ENCODE data around the gene ELOVL4.

Gene ELOVL4

DNA sequence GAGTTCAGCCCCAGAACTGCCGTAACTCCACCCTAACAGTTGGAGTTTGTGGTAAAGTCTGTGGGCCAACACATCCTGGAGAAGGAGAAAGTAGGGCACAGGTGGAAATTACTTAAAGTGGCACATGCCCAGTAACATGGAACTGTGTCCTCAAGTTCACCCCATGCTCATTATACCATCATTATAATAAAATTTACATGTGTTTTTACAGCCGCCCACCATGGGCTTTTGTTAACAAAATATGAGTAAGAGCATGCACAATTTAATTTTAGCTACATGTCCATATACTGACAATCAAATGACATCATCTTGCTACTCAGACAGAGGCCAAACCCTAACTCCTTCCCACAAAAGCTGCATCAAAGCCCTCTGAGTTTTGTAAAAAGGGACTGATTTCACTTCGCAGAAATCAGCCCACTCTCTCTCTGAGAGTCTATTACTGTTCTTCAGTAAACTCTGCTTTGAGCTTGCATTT is 17.3 kb upstream of the ELOVL4 start:
- H3K4me1 ChIP-seq (ENCODE audit: control insufficient read depth in 2 of 2, insufficient read depth in 2 of 2, low read length in 2 of 2) = no peaks in the 10 kb centered on the region
- no peaks in the 10 kb centered on the region for H3K36me3 ChIP-seq (ENCODE audit: control insufficient read depth in 2 of 2, insufficient read depth in 2 of 2, low read length in 2 of 2)
- no peak overlapping the region for H3K27ac ChIP-seq (ENCODE audit: low read depth in 2 of 2, low read length in 2 of 2)

DNA sequence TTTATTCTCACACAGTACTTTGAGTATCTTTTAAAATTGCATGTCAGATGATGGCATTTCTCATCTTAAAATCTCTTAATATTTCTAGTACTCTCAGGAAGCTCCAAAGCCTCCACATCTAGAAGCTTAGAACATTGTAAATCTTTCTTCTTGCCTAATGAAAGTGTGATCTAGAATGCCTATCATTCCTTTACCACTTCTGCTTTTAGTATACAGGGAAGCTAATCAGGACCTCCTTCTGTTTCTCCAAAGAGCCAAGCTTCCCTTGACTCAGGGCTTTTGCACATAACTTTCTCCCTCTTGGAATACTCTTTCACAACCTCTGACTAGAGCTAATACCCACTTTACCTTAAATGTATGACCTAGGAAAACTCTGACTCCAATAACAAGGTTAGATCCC is 7.5 kb upstream of the ELOVL4 start:
- no peaks in the 10 kb centered on the region for H3K4me1 ChIP-seq (ENCODE audit: control insufficient read depth in 2 of 2, insufficient read depth in 2 of 2, low read length in 2 of 2)
- no peak overlapping the region for H3K27ac ChIP-seq (ENCODE audit: low read depth in 2 of 2, low read length in 2 of 2)
- H3K4me3 ChIP-seq (ENCODE audit: low read length in 2 of 2) = no peak overlapping the region
- H3K9ac ChIP-seq (ENCODE audit: low read depth in 1 of 2, low read length in 2 of 2) = no peak overlapping the region
- H3K9me3 ChIP-seq (ENCODE audit: control insufficient read depth in 2 of 2, low read length in 2 of 2) = no peaks in the 10 kb centered on the region
- H3K27me3 ChIP-seq (ENCODE audit: control insufficient read depth in 2 of 2, insufficient read depth in 2 of 2, low read length in 2 of 2) = peaks cover 0 to 3% of the 10 kb centered on the region in 2 donors
- no peaks in the 10 kb centered on the region for H3K36me3 ChIP-seq (ENCODE audit: control insufficient read depth in 2 of 2, insufficient read depth in 2 of 2, low read length in 2 of 2)

More for the DNA sequence above, 17.3 kb upstream of the ELOVL4 start:
- H3K9me3 ChIP-seq (ENCODE audit: control insufficient read depth in 2 of 2, low read length in 2 of 2) = no peaks in the 10 kb centered on the region
- no peaks in the 10 kb centered on the region for H3K27me3 ChIP-seq (ENCODE audit: control insufficient read depth in 2 of 2, insufficient read depth in 2 of 2, low read length in 2 of 2)
- H3K9ac ChIP-seq (ENCODE audit: low read depth in 1 of 2, low read length in 2 of 2) = no peak overlapping the region
- no peak overlapping the region for H3K4me3 ChIP-seq (ENCODE audit: low read length in 2 of 2)

DNA sequence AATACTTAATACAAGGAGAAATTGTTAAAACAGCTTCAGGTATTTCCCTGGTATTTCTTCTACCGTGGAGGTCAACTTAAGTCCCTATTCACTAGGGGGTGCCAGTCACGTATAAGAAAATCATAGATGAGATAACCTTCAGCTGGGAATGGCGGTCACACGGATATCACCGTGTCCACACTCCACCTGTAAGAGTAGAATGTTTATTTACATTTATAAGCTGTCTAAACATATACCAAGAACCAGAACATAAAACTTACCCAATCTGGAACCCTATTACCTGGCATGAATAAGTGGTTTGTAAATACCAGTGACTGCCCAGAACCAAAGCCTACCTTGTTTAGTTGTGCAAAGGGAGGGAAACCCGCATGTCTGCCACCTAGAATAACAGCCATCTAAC is 1.9 kb upstream of the ELOVL4 start:
- Histone ChIP-seq H3K9me3 (ENCODE audit: control insufficient read depth in 2 of 2, low read length in 2 of 2) (no peaks in the 10 kb centered on the region), H3K4me1 (ENCODE audit: control insufficient read depth in 2 of 2, insufficient read depth in 2 of 2, low read length in 2 of 2) (peaks cover 5 to 9% of the 10 kb centered on the region in 2 donors), H3K4me3 (ENCODE audit: low read length in 2 of 2) (no peak overlapping the region), H3K27ac (ENCODE audit: low read depth in 2 of 2, low read length in 2 of 2) (no peak overlapping the region), H3K9ac (ENCODE audit: low read depth in 1 of 2, low read length in 2 of 2) (no peak overlapping the region), H3K36me3 (ENCODE audit: control insufficient read depth in 2 of 2, insufficient read depth in 2 of 2, low read length in 2 of 2) (no peaks in the 10 kb centered on the region), H3K27me3 (ENCODE audit: control insufficient read depth in 2 of 2, insufficient read depth in 2 of 2, low read length in 2 of 2) (peaks cover 20 to 30% of the 10 kb centered on the region in 2 donors)

DNA sequence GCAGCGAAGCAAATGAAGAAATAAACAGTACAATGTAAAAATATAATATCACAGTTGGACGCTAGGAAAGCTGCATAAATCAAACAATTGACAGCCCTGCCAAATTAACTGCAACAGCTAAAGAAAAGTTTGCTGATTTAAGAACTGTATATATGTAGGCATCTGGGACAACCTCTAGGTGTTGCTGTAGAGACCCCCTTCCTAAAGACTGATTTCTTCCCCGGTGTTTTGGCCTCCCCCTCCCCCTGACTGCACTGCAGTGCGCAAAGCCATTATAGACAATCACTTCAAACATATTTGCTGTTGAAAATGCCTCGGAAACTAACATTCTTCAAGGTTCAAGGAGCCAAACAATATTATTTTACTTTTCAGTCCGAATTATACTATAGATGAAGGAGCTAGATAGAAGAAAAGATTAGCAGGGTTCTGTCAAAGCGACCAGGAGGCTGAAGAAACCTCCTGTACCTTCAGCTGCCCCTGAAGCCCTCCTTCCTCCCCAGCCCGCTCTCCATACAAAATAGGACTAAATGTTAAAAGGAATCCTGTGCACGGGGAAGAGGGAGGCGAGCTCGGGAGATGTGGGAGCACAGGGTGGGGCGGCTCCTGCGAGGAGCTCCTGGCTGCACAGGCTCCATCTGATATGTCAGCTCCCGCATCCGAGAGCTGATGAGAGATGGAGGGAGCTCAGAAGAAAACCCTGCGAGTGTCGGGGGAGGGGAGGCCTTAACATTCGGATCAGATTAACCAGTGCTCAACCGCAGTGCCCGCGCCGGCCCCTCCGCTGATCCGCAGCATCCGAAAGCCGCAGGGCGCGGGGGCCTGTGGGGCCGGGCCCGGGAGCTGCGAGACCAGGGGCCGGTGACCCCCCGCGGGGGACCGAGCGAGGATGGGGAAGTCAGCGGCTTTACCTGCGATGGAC is 822 bp downstream of the ELOVL4 start:
- Histone ChIP-seq H3K9ac (ENCODE audit: low read depth in 1 of 2, low read length in 2 of 2) (peak overlapping the region in 1 of 2 donors; percentile 39), H3K27ac (ENCODE audit: low read depth in 2 of 2, low read length in 2 of 2) (no peak overlapping the region), H3K4me1 (ENCODE audit: control insufficient read depth in 2 of 2, insufficient read depth in 2 of 2, low read length in 2 of 2) (peaks cover 5 to 9% of the 10 kb centered on the region in 2 donors), H3K27me3 (ENCODE audit: control insufficient read depth in 2 of 2, insufficient read depth in 2 of 2, low read length in 2 of 2) (peaks cover 20 to 29% of the 10 kb centered on the region in 2 donors), H3K4me3 (ENCODE audit: low read length in 2 of 2) (peak overlapping the region; percentile 61 to 63), H3K36me3 (ENCODE audit: control insufficient read depth in 2 of 2, insufficient read depth in 2 of 2, low read length in 2 of 2) (no peaks in the 10 kb centered on the region), H3K9me3 (ENCODE audit: control insufficient read depth in 2 of 2, low read length in 2 of 2) (no peaks in the 10 kb centered on the region)

DNA sequence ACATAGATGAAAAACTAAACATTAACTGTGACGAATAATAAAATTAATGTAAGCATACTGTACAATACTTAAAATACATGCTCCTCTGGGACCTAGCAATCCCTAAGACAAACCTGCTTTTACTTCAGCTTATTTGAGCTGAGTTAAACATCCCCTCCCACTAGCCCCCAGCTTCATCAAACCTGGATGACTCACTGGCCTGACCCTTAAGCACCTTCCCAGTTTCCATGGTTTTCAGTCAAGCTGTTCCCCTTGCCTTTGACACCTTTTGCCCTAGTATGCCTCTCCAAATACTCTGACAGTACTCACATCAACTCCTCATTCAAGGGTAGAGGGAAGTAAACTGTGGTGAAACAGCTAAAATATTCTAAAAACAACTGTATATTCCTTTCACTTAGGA is 4.2 kb downstream of the ELOVL4 start:
- Histone ChIP-seq H3K36me3 (ENCODE audit: control insufficient read depth in 2 of 2, insufficient read depth in 2 of 2, low read length in 2 of 2) (no peaks in the 10 kb centered on the region), H3K27ac (ENCODE audit: low read depth in 2 of 2, low read length in 2 of 2) (no peak overlapping the region), H3K4me3 (ENCODE audit: low read length in 2 of 2) (no peak overlapping the region), H3K9me3 (ENCODE audit: control insufficient read depth in 2 of 2, low read length in 2 of 2) (no peaks in the 10 kb centered on the region), H3K27me3 (ENCODE audit: control insufficient read depth in 2 of 2, insufficient read depth in 2 of 2, low read length in 2 of 2) (peaks cover 17 to 29% of the 10 kb centered on the region in 2 donors), H3K4me1 (ENCODE audit: control insufficient read depth in 2 of 2, insufficient read depth in 2 of 2, low read length in 2 of 2) (peaks cover 5 to 9% of the 10 kb centered on the region in 2 donors), H3K9ac (ENCODE audit: low read depth in 1 of 2, low read length in 2 of 2) (no peak overlapping the region)

- no peaks in the 10 kb centered on the region for H3K36me3 ChIP-seq (ENCODE audit: control insufficient read depth in 2 of 2, insufficient read depth in 2 of 2, low read length in 2 of 2)
- H3K9ac ChIP-seq (ENCODE audit: low read depth in 1 of 2, low read length in 2 of 2) = no peak overlapping the region
- H3K27me3 ChIP-seq (ENCODE audit: control insufficient read depth in 2 of 2, insufficient read depth in 2 of 2, low read length in 2 of 2) = peaks cover 13 to 16% of the 10 kb centered on the region in 2 donors
- H3K4me3 ChIP-seq (ENCODE audit: low read length in 2 of 2) = no peak overlapping the region
- H3K4me1 ChIP-seq (ENCODE audit: control insufficient read depth in 2 of 2, insufficient read depth in 2 of 2, low read length in 2 of 2) = peaks cover 0 to 3% of the 10 kb centered on the region in 2 donors
- H3K9me3 ChIP-seq (ENCODE audit: control insufficient read depth in 2 of 2, low read length in 2 of 2) = no peaks in the 10 kb centered on the region
- no peak overlapping the region for H3K27ac ChIP-seq (ENCODE audit: low read depth in 2 of 2, low read length in 2 of 2)
Measured at GRCh38 chr6:79941489-79942151, 5.7 kb downstream of the ELOVL4 start.

DNA sequence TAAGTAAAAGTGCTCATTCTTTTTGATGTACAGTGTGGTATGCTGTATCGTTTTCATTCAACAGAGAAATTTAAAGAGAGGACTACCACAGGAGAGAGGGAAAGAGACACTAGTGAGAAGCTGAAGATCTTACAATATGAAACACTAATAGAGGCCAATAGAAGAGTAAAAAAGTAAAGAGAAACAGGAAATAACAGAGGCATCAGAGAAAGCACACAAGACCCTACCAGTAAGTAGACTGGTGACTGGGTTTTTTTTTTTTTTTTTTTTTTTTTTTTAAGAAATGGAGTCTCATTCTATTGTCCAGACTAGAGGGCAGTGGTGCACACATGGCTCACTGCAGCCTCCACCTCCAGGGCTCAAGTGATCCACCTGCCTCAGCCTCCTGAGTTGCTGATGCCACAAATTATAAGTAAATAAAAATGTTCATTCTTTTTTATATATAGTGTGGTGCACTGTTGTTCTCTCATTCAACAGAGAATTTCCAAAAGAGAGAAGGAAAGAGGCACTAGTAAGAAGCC is 18.8 kb downstream of the ELOVL4 start:
- no peaks in the 10 kb centered on the region for H3K36me3 ChIP-seq (ENCODE audit: control insufficient read depth in 2 of 2, insufficient read depth in 2 of 2, low read length in 2 of 2)
- no peaks in the 10 kb centered on the region for H3K27me3 ChIP-seq (ENCODE audit: control insufficient read depth in 2 of 2, insufficient read depth in 2 of 2, low read length in 2 of 2)
- no peaks in the 10 kb centered on the region for H3K9me3 ChIP-seq (ENCODE audit: control insufficient read depth in 2 of 2, low read length in 2 of 2)
- no peak overlapping the region for H3K9ac ChIP-seq (ENCODE audit: low read depth in 1 of 2, low read length in 2 of 2)
- no peak overlapping the region for H3K27ac ChIP-seq (ENCODE audit: low read depth in 2 of 2, low read length in 2 of 2)
- no peak overlapping the region for H3K4me3 ChIP-seq (ENCODE audit: low read length in 2 of 2)
- no peaks in the 10 kb centered on the region for H3K4me1 ChIP-seq (ENCODE audit: control insufficient read depth in 2 of 2, insufficient read depth in 2 of 2, low read length in 2 of 2)

GRCh38 chr6:79927758-79928157 is 19.6 kb downstream of the ELOVL4 start:
- no peaks in the 10 kb centered on the region for H3K4me1 ChIP-seq (ENCODE audit: control insufficient read depth in 2 of 2, insufficient read depth in 2 of 2, low read length in 2 of 2)
- no peak overlapping the region for H3K9ac ChIP-seq (ENCODE audit: low read depth in 1 of 2, low read length in 2 of 2)
- no peaks in the 10 kb centered on the region for H3K36me3 ChIP-seq (ENCODE audit: control insufficient read depth in 2 of 2, insufficient read depth in 2 of 2, low read length in 2 of 2)
- H3K4me3 ChIP-seq (ENCODE audit: low read length in 2 of 2) = no peak overlapping the region
- no peak overlapping the region for H3K27ac ChIP-seq (ENCODE audit: low read depth in 2 of 2, low read length in 2 of 2)
- no peaks in the 10 kb centered on the region for H3K9me3 ChIP-seq (ENCODE audit: control insufficient read depth in 2 of 2, low read length in 2 of 2)
- no peaks in the 10 kb centered on the region for H3K27me3 ChIP-seq (ENCODE audit: control insufficient read depth in 2 of 2, insufficient read depth in 2 of 2, low read length in 2 of 2)

DNA sequence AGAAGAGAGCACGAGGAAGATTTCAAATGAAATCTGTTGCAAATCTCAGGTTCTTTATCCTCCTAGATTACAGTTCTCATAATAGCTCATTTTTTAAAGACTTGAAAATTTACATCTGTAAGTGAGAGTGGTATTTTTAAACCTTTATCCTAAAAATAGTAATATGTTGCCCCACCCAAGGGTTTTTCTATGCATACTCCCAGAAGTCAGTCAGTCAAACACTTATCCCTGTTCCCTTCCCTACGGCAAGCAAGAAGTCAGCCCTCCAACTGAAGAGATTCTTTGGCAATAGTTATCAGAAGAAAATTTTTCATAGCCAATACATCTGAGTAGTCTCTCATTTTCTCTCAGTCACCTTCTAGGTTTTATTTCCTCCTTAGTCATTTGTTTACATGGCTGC is 24.1 kb downstream of the ELOVL4 start:
- Histone ChIP-seq H3K9ac (ENCODE audit: low read depth in 1 of 2, low read length in 2 of 2) (no peak overlapping the region), H3K27me3 (ENCODE audit: control insufficient read depth in 2 of 2, insufficient read depth in 2 of 2, low read length in 2 of 2) (no peaks in the 10 kb centered on the region), H3K4me3 (ENCODE audit: low read length in 2 of 2) (no peak overlapping the region), H3K27ac (ENCODE audit: low read depth in 2 of 2, low read length in 2 of 2) (no peak overlapping the region), H3K9me3 (ENCODE audit: control insufficient read depth in 2 of 2, low read length in 2 of 2) (no peaks in the 10 kb centered on the region), H3K4me1 (ENCODE audit: control insufficient read depth in 2 of 2, insufficient read depth in 2 of 2, low read length in 2 of 2) (peaks cover 0 to 4% of the 10 kb centered on the region in 2 donors), H3K36me3 (ENCODE audit: control insufficient read depth in 2 of 2, insufficient read depth in 2 of 2, low read length in 2 of 2) (no peaks in the 10 kb centered on the region)

- H3K4me3 ChIP-seq (ENCODE audit: low read length in 2 of 2) = peak overlapping the region in 1 of 2 donors; percentile 9
- H3K9me3 ChIP-seq (ENCODE audit: control insufficient read depth in 2 of 2, low read length in 2 of 2) = no peaks in the 10 kb centered on the region
- no peaks in the 10 kb centered on the region for H3K36me3 ChIP-seq (ENCODE audit: control insufficient read depth in 2 of 2, insufficient read depth in 2 of 2, low read length in 2 of 2)
- H3K27me3 ChIP-seq (ENCODE audit: control insufficient read depth in 2 of 2, insufficient read depth in 2 of 2, low read length in 2 of 2) = no peaks in the 10 kb centered on the region
- H3K27ac ChIP-seq (ENCODE audit: low read depth in 2 of 2, low read length in 2 of 2) = no peak overlapping the region
- H3K4me1 ChIP-seq (ENCODE audit: control insufficient read depth in 2 of 2, insufficient read depth in 2 of 2, low read length in 2 of 2) = peaks cover 0 to 4% of the 10 kb centered on the region in 2 donors
- H3K9ac ChIP-seq (ENCODE audit: low read depth in 1 of 2, low read length in 2 of 2) = no peak overlapping the region
Measured at GRCh38 chr6:79922018-79922417, 25.3 kb downstream of the ELOVL4 start.

Measured in mucosa of rectum (tissue), 2 donors.